Activated naive CD8-positive, alpha-beta T cell treated with anti-CD3 and anti-CD28 coated beads, Interleukin-2, amount 50 U/mL, for 24 hours (primary cell): ENCODE measurements around the gene MAGEA12.
"Not testable (repeated sequence)": the region's sequence is repeated elsewhere in the genome, so short reads cannot be mapped to it uniquely, and the experiment has no call there.

Experiments used
- ATAC-seq: fragments of 150-1000 bp; cut with Tn5 transposase; one replicate; pipeline ENCODE4 v1.10.0; 2021
- DNase-seq: peaks from one replicate; pipeline ENCODE4 v3.0.0; 2021
- H3K27ac Mint-ChIP-seq: one replicate; pipeline ENCODE4 v1.8.0; 2021; ENCODE audit warnings: mild to moderate bottlenecking, mixed read lengths
- H3K27me3 Mint-ChIP-seq: one replicate; pipeline ENCODE4 v1.8.0; 2021; ENCODE audit warnings: mixed read lengths
- H3K36me3 Mint-ChIP-seq: one replicate; pipeline ENCODE4 v1.8.0; 2021; ENCODE audit warnings: low read depth, mixed read lengths
- H3K4me1 Mint-ChIP-seq: one replicate; pipeline ENCODE4 v1.8.0; 2021; ENCODE audit warnings: mixed read lengths
- H3K4me3 Mint-ChIP-seq: one replicate; pipeline ENCODE4 v1.8.0; 2021; ENCODE audit warnings: mild to moderate bottlenecking, moderate library complexity, mixed read lengths
- H3K9me3 Mint-ChIP-seq: one replicate; pipeline ENCODE4 v1.8.0; 2021; ENCODE audit warnings: mixed read lengths

The MAGEA12 gene, protein sequence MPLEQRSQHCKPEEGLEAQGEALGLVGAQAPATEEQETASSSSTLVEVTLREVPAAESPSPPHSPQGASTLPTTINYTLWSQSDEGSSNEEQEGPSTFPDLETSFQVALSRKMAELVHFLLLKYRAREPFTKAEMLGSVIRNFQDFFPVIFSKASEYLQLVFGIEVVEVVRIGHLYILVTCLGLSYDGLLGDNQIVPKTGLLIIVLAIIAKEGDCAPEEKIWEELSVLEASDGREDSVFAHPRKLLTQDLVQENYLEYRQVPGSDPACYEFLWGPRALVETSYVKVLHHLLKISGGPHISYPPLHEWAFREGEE

DNA sequence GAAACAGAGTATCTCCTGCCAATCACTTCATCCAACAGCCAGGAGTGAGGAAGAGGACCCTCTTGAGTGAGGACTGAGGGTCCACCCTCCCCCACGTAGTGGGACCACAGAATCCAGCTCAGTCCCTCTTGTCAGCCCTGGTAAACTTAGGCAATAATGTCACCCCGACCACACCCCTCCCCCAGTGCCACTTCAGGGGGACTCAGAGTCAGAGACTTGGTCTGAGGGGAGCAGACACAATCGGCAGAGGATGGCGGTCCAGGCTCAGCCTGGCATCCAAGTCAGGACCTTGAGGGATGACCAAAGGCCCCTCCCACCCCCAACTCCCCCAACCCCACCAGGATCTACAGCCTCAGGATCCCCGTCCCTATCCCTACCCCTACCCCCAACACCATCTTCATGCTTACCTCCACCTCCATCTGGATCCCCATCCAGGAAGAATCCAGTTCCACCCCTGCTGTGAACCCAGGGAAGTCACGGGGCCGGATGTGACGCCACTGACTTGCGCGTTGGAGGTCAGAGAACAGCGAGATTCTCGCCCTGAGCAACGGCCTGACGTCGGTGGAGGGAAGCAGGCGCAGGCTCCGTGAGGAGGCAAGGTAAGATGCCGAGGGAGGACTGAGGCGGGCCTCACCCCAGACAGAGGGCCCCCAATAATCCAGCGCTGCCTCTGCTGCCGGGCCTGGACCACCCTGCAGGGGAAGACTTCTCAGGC lies at the start of gene MAGEA12, which contains the start of gene CSAG1:
TSS of gene MAGEA12 (plus strand) at position 497 of the 715 bp plus-strand sequence. CDS start 2,405 bp downstream, outside the sequence.
TSS of gene CSAG1 (minus strand) at position 461 of the 715 bp plus-strand sequence. CDS start 1,261 bp downstream, outside the sequence.
- Mint-ChIP-seq H3K27me3 (peaks cover 3% of the 10 kb centered on the region), H3K9me3 (no peaks in the 10 kb centered on the region), H3K27ac (no peak within 1 kb of the TSS), H3K4me1 (no peaks in the 10 kb centered on the region), H3K36me3 (no peaks in the 10 kb centered on the region), H3K4me3 (no peak within 1 kb of the TSS)
- DNase-seq: no peak
- ATAC-seq: no peak

DNA sequence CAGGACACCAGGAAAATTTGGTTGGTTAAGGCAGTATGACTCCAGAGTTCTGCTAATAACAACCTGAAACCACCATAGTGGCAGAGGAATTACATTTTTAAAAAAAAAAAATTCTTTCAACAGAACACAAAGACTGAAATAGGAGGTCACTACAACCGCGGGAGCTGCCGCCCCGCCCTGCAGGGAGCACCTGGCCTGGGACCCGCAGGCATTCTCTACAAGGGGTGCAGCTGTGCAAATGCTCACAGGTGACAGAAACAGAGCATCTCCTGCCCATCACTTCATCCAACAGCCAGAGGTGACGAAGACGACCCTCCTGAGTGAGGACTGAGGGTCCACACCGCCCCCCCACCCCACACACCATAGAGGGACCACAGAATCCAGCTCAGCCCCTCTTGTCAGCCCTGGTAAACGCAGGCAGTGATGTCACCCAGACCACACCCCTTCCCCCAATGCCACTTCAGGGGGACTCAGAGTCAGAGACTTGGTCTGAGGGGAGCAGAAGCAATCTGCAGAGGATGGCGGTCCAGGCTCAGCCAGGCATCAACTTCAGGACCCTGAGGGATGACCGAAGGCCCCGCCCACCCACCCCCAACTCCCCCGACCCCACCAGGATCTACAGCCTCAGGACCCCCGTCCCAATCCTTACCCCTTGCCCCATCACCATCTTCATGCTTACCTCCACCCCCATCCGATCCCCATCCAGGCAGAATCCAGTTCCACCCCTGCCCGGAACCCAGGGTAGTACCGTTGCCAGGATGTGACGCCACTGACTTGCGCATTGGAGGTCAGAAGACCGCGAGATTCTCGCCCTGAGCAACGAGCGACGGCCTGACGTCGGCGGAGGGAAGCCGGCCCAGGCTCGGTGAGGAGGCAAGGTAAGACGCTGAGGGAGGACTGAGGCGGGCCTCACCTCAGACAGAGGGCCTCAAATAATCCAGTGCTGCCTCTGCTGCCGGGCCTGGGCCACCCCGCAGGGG lies 35.3 kb upstream of the MAGEA12 start, which contains the start of gene MAGEA3:
TSS of gene MAGEA3 (plus strand) at position 843 of the 980 bp plus-strand sequence. CDS start 2,039 bp downstream, outside the sequence.
- H3K9me3 Mint-ChIP-seq, ATAC-seq, H3K36me3 Mint-ChIP-seq, H3K4me1 Mint-ChIP-seq, DNase-seq, H3K27me3 Mint-ChIP-seq, H3K4me3 Mint-ChIP-seq, H3K27ac Mint-ChIP-seq: not testable (repeated sequence)

DNA sequence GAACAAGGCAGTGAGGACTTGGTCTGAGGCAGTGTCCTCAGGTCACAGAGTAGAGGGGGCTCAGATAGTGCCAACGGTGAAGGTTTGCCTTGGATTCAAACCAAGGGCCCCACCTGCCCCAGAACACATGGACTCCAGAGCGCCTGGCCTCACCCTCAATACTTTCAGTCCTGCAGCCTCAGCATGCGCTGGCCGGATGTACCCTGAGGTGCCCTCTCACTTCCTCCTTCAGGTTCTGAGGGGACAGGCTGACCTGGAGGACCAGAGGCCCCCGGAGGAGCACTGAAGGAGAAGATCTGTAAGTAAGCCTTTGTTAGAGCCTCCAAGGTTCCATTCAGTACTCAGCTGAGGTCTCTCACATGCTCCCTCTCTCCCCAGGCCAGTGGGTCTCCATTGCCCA lies 33.2 kb upstream of the MAGEA12 start:
- not testable (repeated sequence) for ATAC-seq, DNase-seq, H3K4me1 Mint-ChIP-seq, H3K4me3 Mint-ChIP-seq, H3K27me3 Mint-ChIP-seq, H3K27ac Mint-ChIP-seq, H3K36me3 Mint-ChIP-seq, H3K9me3 Mint-ChIP-seq

- not testable (repeated sequence) for ATAC-seq, H3K4me1 Mint-ChIP-seq, H3K27ac Mint-ChIP-seq, H3K27me3 Mint-ChIP-seq, H3K4me3 Mint-ChIP-seq, DNase-seq, H3K9me3 Mint-ChIP-seq, H3K36me3 Mint-ChIP-seq
These were observed 27.1 kb upstream of the MAGEA12 start for GRCh38 chrX:152706500-152706899.

DNA sequence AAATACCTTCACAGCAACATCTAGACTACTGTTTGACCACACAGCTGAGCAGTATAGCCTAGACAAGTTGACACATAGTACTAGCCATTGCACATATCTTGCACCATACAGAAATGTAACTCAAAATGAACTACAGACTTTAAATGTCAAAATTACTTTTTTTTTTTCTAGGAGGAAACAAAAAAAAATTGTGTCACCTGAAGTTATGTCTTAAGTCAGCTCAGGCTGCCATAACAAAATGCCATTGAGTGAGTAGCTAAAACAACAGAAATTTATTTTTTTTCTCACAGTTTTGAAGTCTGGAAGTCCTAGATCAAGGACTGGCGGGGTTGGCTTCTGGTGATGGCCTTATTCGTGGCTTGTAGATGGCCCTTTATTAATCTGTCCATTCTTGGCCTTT lies 24.4 kb upstream of the MAGEA12 start, which contains the start of gene CSAG2:
TSS of gene CSAG2 (minus strand) at position 101 of the 400 bp plus-strand sequence. CDS start 161 bp downstream, outside the sequence.
- H3K36me3 Mint-ChIP-seq, DNase-seq, ATAC-seq, H3K9me3 Mint-ChIP-seq, H3K4me3 Mint-ChIP-seq, H3K27ac Mint-ChIP-seq, H3K27me3 Mint-ChIP-seq, H3K4me1 Mint-ChIP-seq: not testable (repeated sequence)

- not testable (repeated sequence) for H3K27ac Mint-ChIP-seq, DNase-seq, ATAC-seq, H3K4me1 Mint-ChIP-seq, H3K4me3 Mint-ChIP-seq, H3K36me3 Mint-ChIP-seq, H3K9me3 Mint-ChIP-seq, H3K27me3 Mint-ChIP-seq
These were observed 20.4 kb upstream of the MAGEA12 start for GRCh38 chrX:152713195-152713594.

GRCh38 chrX:152713815-152714787 lies 19.5 kb upstream of the MAGEA12 start, which contains the start of gene MAGEA2B:
Gene MAGEA2B, plus strand, starts transcription at chrX:152714628. Its CDS starts 2,479 bp downstream, at chrX:152717107.
- H3K4me1 Mint-ChIP-seq, ATAC-seq, DNase-seq, H3K27me3 Mint-ChIP-seq, H3K9me3 Mint-ChIP-seq, H3K4me3 Mint-ChIP-seq, H3K27ac Mint-ChIP-seq, H3K36me3 Mint-ChIP-seq: not testable (repeated sequence)

DNA sequence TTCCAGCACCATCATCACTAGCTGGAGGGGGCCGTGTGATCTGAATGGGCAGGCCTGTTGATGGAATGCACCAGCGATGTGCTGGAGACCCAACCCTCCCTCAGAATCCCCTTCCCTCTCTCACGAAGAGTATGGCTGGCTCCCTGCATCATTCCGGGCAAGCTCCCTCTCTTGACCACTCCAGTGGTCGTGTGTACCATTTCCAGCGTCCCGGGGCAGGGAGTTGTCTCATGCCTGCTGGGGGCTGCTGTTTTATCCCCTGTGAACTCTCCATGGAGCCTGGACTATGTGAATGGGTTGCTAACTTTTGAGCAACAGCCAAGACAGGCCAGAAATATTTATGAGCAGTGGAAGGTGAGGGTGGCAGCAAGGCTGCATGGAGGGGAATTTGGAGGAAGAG lies 8.1 kb upstream of the MAGEA12 start:
- Mint-ChIP-seq H3K9me3 (no peaks in the 10 kb centered on the region), H3K27ac (no peak overlapping the region), H3K4me1 (no peaks in the 10 kb centered on the region), H3K4me3 (no peak overlapping the region), H3K36me3 (no peaks in the 10 kb centered on the region), H3K27me3 (peaks cover 3% of the 10 kb centered on the region)
- no peak for DNase-seq
- no peak for ATAC-seq

DNA sequence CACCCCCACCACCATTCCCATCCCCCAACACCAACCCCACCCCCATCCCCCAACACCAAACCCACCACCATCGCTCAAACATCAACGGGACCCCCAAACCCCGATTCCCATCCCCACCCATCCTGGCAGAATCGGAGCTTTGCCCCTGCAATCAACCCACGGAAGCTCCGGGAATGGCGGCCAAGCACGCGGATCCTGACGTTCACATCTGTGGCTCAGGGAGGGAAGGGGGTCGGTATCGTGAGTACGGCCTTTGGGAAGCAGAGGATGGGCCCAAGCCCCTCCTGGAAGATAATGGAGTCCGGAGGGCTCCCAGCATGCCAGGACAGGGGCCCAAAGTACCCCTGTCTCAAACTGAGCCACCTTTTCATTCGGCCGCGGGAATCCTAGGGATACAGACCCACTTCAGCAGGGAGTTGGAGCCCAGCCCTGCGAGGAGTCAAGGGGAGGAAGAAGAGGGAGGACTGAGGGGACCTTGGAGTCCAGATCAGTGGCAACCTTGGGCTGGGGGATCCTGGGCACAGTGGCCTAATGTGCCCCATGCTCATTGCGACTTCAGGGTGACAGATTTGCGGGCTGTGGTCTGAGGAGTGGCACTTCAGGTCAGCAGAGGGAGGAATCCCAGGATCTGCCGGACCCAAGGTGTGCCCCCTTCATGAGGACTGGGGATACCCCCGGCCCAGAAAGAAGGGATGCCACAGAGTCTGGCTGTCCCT lies 744 bp downstream of the MAGEA12 start:
- not testable (repeated sequence) for DNase-seq, H3K4me3 Mint-ChIP-seq, H3K27ac Mint-ChIP-seq, H3K9me3 Mint-ChIP-seq, H3K4me1 Mint-ChIP-seq, ATAC-seq, H3K36me3 Mint-ChIP-seq, H3K27me3 Mint-ChIP-seq

- Mint-ChIP-seq H3K4me3 (no peak overlapping the region), H3K4me1 (no peaks in the 10 kb centered on the region), H3K9me3 (no peaks in the 10 kb centered on the region), H3K27ac (no peak overlapping the region), H3K27me3 (no peaks in the 10 kb centered on the region), H3K36me3 (no peaks in the 10 kb centered on the region)
- no peak for DNase-seq
- no peak for ATAC-seq
These were observed 1.5 kb downstream of the MAGEA12 start for GRCh38 chrX:152735101-152735500.

- Mint-ChIP-seq H3K36me3 (no peaks in the 10 kb centered on the region), H3K9me3 (no peaks in the 10 kb centered on the region), H3K27me3 (no peaks in the 10 kb centered on the region), H3K4me3 (no peak overlapping the region), H3K27ac (no peak overlapping the region), H3K4me1 (no peaks in the 10 kb centered on the region)
- no peak for DNase-seq
- no peak for ATAC-seq
These were observed 2.4 kb downstream of the MAGEA12 start for GRCh38 chrX:152735860-152736511.

DNA sequence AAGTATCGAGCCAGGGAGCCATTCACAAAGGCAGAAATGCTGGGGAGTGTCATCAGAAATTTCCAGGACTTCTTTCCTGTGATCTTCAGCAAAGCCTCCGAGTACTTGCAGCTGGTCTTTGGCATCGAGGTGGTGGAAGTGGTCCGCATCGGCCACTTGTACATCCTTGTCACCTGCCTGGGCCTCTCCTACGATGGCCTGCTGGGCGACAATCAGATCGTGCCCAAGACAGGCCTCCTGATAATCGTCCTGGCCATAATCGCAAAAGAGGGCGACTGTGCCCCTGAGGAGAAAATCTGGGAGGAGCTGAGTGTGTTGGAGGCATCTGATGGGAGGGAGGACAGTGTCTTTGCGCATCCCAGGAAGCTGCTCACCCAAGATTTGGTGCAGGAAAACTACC lies 3.0 kb downstream of the MAGEA12 start:
- H3K27ac Mint-ChIP-seq, H3K27me3 Mint-ChIP-seq, H3K36me3 Mint-ChIP-seq, H3K4me1 Mint-ChIP-seq, H3K9me3 Mint-ChIP-seq, H3K4me3 Mint-ChIP-seq, ATAC-seq, DNase-seq: not testable (repeated sequence)
